WTC11 (cell line): ENCODE data around the gene CERCAM. TPM values are rescaled to one million over a fixed set of nuclear protein-coding genes. Genes with fewer than 3 reads are reported as not detected.

ENCODE experiments used
- ATAC-seq: fragments of 200-7000 bp; cut with Tn5 transposase; 2 replicates; pipeline ENCODE4 v1.10.0; 2021; ENCODE audit warnings: mild to moderate bottlenecking, moderate library complexity
- CTCF ChIA-PET: fragments of 300-600 bp; sonication (Branson Sonifier 250); formaldehyde crosslinking; loops from one replicate; lab custom pipeline; 2021; ENCODE audit warnings: antibody characterized with exemption; lab: Charles Lee
- POLR2A ChIA-PET: fragments of 350-600 bp; sonication (Branson Sonifier 250); formaldehyde crosslinking; loops from one replicate; lab custom pipeline; 2021; ENCODE audit warnings: antibody characterized with exemption; lab: Charles Lee
- DNase-seq: peaks from one replicate; pipeline ENCODE4 v3.0.0; 2021; ENCODE audit warnings: low spot score
- H3K27ac Mint-ChIP-seq: 2 replicates; pipeline ENCODE4 v1.8.0; 2021; ENCODE audit warnings: mixed read lengths
- H3K27me3 Mint-ChIP-seq: 2 replicates; pipeline ENCODE4 v1.8.0; 2021; ENCODE audit warnings: low read depth, mild to moderate bottlenecking, moderate library complexity, mixed read lengths
- H3K36me3 Mint-ChIP-seq: 2 replicates; pipeline ENCODE4 v1.8.0; 2021; ENCODE audit warnings: mixed read lengths
- H3K4me1 Mint-ChIP-seq: 2 replicates; pipeline ENCODE4 v1.8.0; 2022; ENCODE audit warnings: mixed read lengths
- H3K4me3 Mint-ChIP-seq: 2 replicates; pipeline ENCODE4 v1.8.0; 2021; ENCODE audit warnings: mild to moderate bottlenecking, moderate library complexity, mixed read lengths
- H3K9me3 Mint-ChIP-seq: 2 replicates; pipeline ENCODE4 v1.8.0; 2021; ENCODE audit warnings: mixed read lengths
- AFF4 ChIP-seq: sonication (generic); formaldehyde crosslinking; IDR thresholded peaks from 2 replicates; pipeline ENCODE4 v1.8.1; 2023; ENCODE audit warnings: mild to moderate bottlenecking, missing genetic modification reagents, borderline replicate concordance
- CREM ChIP-seq: sonication (generic); formaldehyde crosslinking; IDR thresholded peaks from 2 replicates; pipeline ENCODE4 v1.8.1; 2022; ENCODE audit warnings: mild to moderate bottlenecking, missing genetic modification reagents, moderate library complexity
- EMX1 ChIP-seq: fragments of 250-450 bp; sonication (Bioruptor Pico); IDR thresholded peaks from 2 replicates; pipeline ENCODE4 v1.8.0; 2021; ENCODE audit warnings: mild to moderate bottlenecking
- ETV6 ChIP-seq: sonication (generic); formaldehyde crosslinking; IDR thresholded peaks from 2 replicates; pipeline ENCODE4 v1.8.1; 2022; ENCODE audit warnings: mild to moderate bottlenecking, missing genetic modification reagents
- HMGA2 ChIP-seq: fragments of 250-450 bp; sonication (Bioruptor Pico); IDR thresholded peaks from 2 replicates; pipeline ENCODE4 v1.4.0; 2021; ENCODE audit warnings: mild to moderate bottlenecking, moderate library complexity
- HMGXB4 ChIP-seq: sonication (generic); formaldehyde crosslinking; IDR thresholded peaks from 2 replicates; pipeline ENCODE4 v1.8.1; 2023; ENCODE audit warnings: mild to moderate bottlenecking, moderate library complexity, missing genetic modification reagents
- JUN ChIP-seq: sonication (generic); formaldehyde crosslinking; IDR thresholded peaks from 2 replicates; pipeline ENCODE4 v1.8.0; 2023; ENCODE audit warnings: mild to moderate bottlenecking, missing genetic modification reagents
- MAX ChIP-seq: sonication (generic); formaldehyde crosslinking; IDR thresholded peaks from 2 replicates; pipeline ENCODE4 v1.8.0; 2022; ENCODE audit warnings: mild to moderate bottlenecking, missing genetic modification reagents
- NFE2L1 ChIP-seq: sonication (generic); formaldehyde crosslinking; IDR thresholded peaks from 2 replicates; pipeline ENCODE4 v1.8.1; 2023; ENCODE audit warnings: missing genetic modification reagents
- NR2C2 ChIP-seq: sonication (generic); formaldehyde crosslinking; IDR thresholded peaks from 2 replicates; pipeline ENCODE4 v1.8.0; 2022; ENCODE audit warnings: mild to moderate bottlenecking, missing genetic modification reagents
- ZBTB43 ChIP-seq: sonication (generic); formaldehyde crosslinking; IDR thresholded peaks from 2 replicates; pipeline ENCODE4 v1.8.1; 2023; ENCODE audit warnings: mild to moderate bottlenecking, missing genetic modification reagents
- ZNF138 ChIP-seq: sonication (generic); formaldehyde crosslinking; conservative IDR thresholded peaks from 2 replicates; pipeline ENCODE4 v1.8.1; 2022; ENCODE audit warnings: mild to moderate bottlenecking, moderate library complexity, missing genetic modification reagents
- ZNF512 ChIP-seq: sonication (generic); formaldehyde crosslinking; IDR thresholded peaks from 2 replicates; pipeline ENCODE4 v1.8.1; 2022; ENCODE audit warnings: missing genetic modification reagents, borderline replicate concordance
- ZNF532 ChIP-seq: fragments of 250-450 bp; sonication (Bioruptor Pico); IDR thresholded peaks from 2 replicates; pipeline ENCODE4 v1.9.0; 2021; ENCODE audit warnings: mild to moderate bottlenecking, borderline replicate concordance
- ZSCAN18 ChIP-seq: fragments of 250-450 bp; sonication (Bioruptor Pico); IDR thresholded peaks from 2 replicates; pipeline ENCODE4 v2.1.2; 2022; ENCODE audit warnings: mild to moderate bottlenecking, moderate library complexity
- total RNA-seq: library from RNA; stranded (reverse); gene quantifications from 3 replicates; pipeline ENCODE4 v1.2.3, GENCODE V29; 2021

CERCAM gene
- total RNA-seq, 1 experiment from 2014 or later, result 15.2 TPM

GRCh38 chr9:128448746-128449145 is 28.1 kb downstream of the CERCAM start:
- H3K4me3 Mint-ChIP-seq, result no peak overlapping the region
- H3K27ac Mint-ChIP-seq, result no peak overlapping the region
- DNase-seq (no peak), ATAC-seq (no peak)
- no peaks in the 10 kb centered on the region for H3K36me3 Mint-ChIP-seq
- POLR2A ChIA-PET, result interaction anchor here (0.7 kb wide), 1 partner anchor 223 kb away, joined by 3 read pairs; no protein-coding TSS in a partner anchor
- peaks cover 49% of the 10 kb centered on the region for H3K27me3 Mint-ChIP-seq
- no peaks in the 10 kb centered on the region for H3K4me1 Mint-ChIP-seq
- TF ChIP-seq ZNF138 (CRISPR knock-in tag) (no peak), ZBTB43 (no peak), HMGXB4 (no peak), ETV6 (no peak), ZSCAN18 (CRISPR knock-in tag) (no peak), JUN (CRISPR knock-in tag) (no peak), ZNF512 (no peak), CREM (CRISPR knock-in tag) (no peak), NFE2L1 (CRISPR knock-in tag) (no peak), MAX (CRISPR knock-in tag) (no peak), AFF4 (no peak), EMX1 (CRISPR knock-in tag) (no peak), NR2C2 (no peak), HMGA2 (CRISPR knock-in tag) (no peak), ZNF532 (CRISPR knock-in tag) (no peak)
- CTCF ChIA-PET, result interaction anchor here (0.7 kb wide), 1 partner anchor 10 kb away, joined by 3 read pairs; no protein-coding TSS in a partner anchor
- no peaks in the 10 kb centered on the region for H3K9me3 Mint-ChIP-seq
